Liver (tissue), 9 donors: ENCODE measurements around the gene TRIM6. TPM values are rescaled to one million over a fixed set of nuclear protein-coding genes. Genes with fewer than 3 reads are reported as not detected.

ENCODE experiments used
- DNase-seq: peaks from one replicate; pipeline ENCODE4 v3.0.0-alpha.2; 2017; ENCODE audit warnings: low spot score
- H3K27ac ChIP-seq, 2 donors: one replicate each; pipeline ENCODE4 v1.7.0; 2013; ENCODE audit warnings: inconsistent platforms in 2 of 2, low read length in 2 of 2, control low read depth in 1 of 2, low read depth in 1 of 2, mild to moderate bottlenecking in 1 of 2
- H3K27me3 ChIP-seq, 4 donors: one replicate each; pipeline versions ENCODE4 v1.6.1 to v1.7.0; 2013; ENCODE audit warnings: low read length in 3 of 4, inconsistent platforms in 1 of 4, mild to moderate bottlenecking in 1 of 4, moderate library complexity in 1 of 4; ENCODE audit not compliant: control insufficient read depth in 4 of 4, insufficient read depth in 4 of 4
- H3K36me3 ChIP-seq, 4 donors: one replicate each; pipeline versions ENCODE4 v1.6.1 to v1.7.0; 2013; ENCODE audit warnings: low read length in 3 of 4, mild to moderate bottlenecking in 3 of 4, low read depth in 1 of 4, moderate library complexity in 1 of 4; ENCODE audit not compliant: control insufficient read depth in 4 of 4, insufficient read depth in 3 of 4
- H3K4me1 ChIP-seq, 4 donors: one replicate each; pipeline versions ENCODE4 v1.6.1 to v1.7.0; 2013; ENCODE audit warnings: low read length in 3 of 4, mild to moderate bottlenecking in 3 of 4, moderate library complexity in 1 of 4; ENCODE audit not compliant: control insufficient read depth in 4 of 4, insufficient read depth in 4 of 4
- H3K4me3 ChIP-seq, 3 donors: one replicate each; pipeline versions ENCODE4 v1.6.1 to v1.7.0; 2013; ENCODE audit warnings: low read length in 3 of 3, control low read depth in 1 of 3, low read depth in 1 of 3, mild to moderate bottlenecking in 1 of 3
- H3K9ac ChIP-seq, 2 donors: one replicate each; pipeline ENCODE4 v1.7.0; 2013; ENCODE audit warnings: low read length in 2 of 2, mild to moderate bottlenecking in 2 of 2, moderate library complexity in 2 of 2, control low read depth in 1 of 2, low read depth in 1 of 2
- H3K9me3 ChIP-seq, 4 donors: one replicate each; pipeline versions ENCODE4 v1.6.1 to v1.7.0; 2013; ENCODE audit warnings: low read length in 3 of 4; ENCODE audit not compliant: control insufficient read depth in 4 of 4
- ATF3 ChIP-seq: IDR thresholded peaks from 2 replicates; pipeline ENCODE4 v1.6.1; 2016; ENCODE audit warnings: antibody characterized with exemption
- CTCF ChIP-seq: fragments of 150-350 bp; IDR thresholded peaks from 2 replicates; pipeline ENCODE4 v1.5.1; 2017; ENCODE audit warnings: improper control_type of control experiment, low read depth, low read length; ENCODE audit not compliant: missing input control
- EGR1 ChIP-seq, 2 donors: IDR thresholded peaks; 2 replicates each; pipeline ENCODE4 v1.6.1; 2016 to 2018; ENCODE audit warnings: antibody characterized with exemption in 2 of 2, low read depth in 2 of 2
- FOXA2 ChIP-seq: IDR thresholded peaks from 2 replicates; pipeline ENCODE4 v1.6.1; 2016; ENCODE audit warnings: antibody characterized with exemption
- GABPA ChIP-seq, 2 donors: IDR thresholded peaks in 1 of 2; conservative IDR thresholded peaks in 1 of 2; 2 replicates each; pipeline ENCODE4 v1.6.1; 2016; ENCODE audit warnings: antibody characterized with exemption in 2 of 2, mild to moderate bottlenecking in 1 of 2, moderate library complexity in 1 of 2
- HNF4A ChIP-seq, 2 donors: conservative IDR thresholded peaks; 2 replicates each; pipeline ENCODE4 v1.6.1; 2016; ENCODE audit warnings: antibody characterized with exemption in 2 of 2, mild to moderate bottlenecking in 2 of 2
- HNF4G ChIP-seq: IDR thresholded peaks from 2 replicates; pipeline ENCODE4 v1.6.1; 2016; ENCODE audit warnings: antibody characterized with exemption
- JUND ChIP-seq, 2 donors: IDR thresholded peaks; 2 replicates each; pipeline ENCODE4 v1.6.1; 2016; ENCODE audit warnings: antibody characterized with exemption in 2 of 2
- MAX ChIP-seq: IDR thresholded peaks from 2 replicates; pipeline ENCODE4 v1.6.1; 2016; ENCODE audit warnings: antibody characterized with exemption
- NR2F2 ChIP-seq: IDR thresholded peaks from 2 replicates; pipeline ENCODE4 v1.6.1; 2016; ENCODE audit warnings: antibody characterized with exemption
- RAD21 ChIP-seq, 2 donors: IDR thresholded peaks; 2 replicates each; pipeline ENCODE4 v1.6.1; 2016; ENCODE audit warnings: antibody characterized with exemption in 2 of 2, mild to moderate bottlenecking in 2 of 2
- REST ChIP-seq: IDR thresholded peaks from 2 replicates; pipeline ENCODE4 v1.6.1; 2016; ENCODE audit warnings: antibody characterized with exemption, mild to moderate bottlenecking
- RXRA ChIP-seq, 2 donors: IDR thresholded peaks; 2 replicates each; pipeline ENCODE4 v1.6.1; 2017 to 2018; ENCODE audit warnings: antibody characterized with exemption in 2 of 2, mild to moderate bottlenecking in 1 of 2
- SP1 ChIP-seq: IDR thresholded peaks from 2 replicates; pipeline ENCODE4 v1.6.1; 2018; ENCODE audit warnings: antibody characterized with exemption, mild to moderate bottlenecking
- TAF1 ChIP-seq: conservative IDR thresholded peaks from 2 replicates; pipeline ENCODE4 v1.6.1; 2016; ENCODE audit warnings: antibody characterized with exemption, mild to moderate bottlenecking
- YY1 ChIP-seq: IDR thresholded peaks from 2 replicates; pipeline ENCODE4 v1.6.1; 2016; ENCODE audit warnings: antibody characterized with exemption, mild to moderate bottlenecking
- ZBTB33 ChIP-seq: IDR thresholded peaks from 2 replicates; pipeline ENCODE4 v1.6.1; 2016; ENCODE audit warnings: antibody characterized with exemption
- WGBS: extraction: QIAGEN DNeasy Blood & Tissue Kit; methylation state at CpG from one replicate; pipeline ENCODE4 v1.1.7; 2013; 5-methylcytosine and 5-hydroxymethylcytosine counted together
- polyA plus RNA-seq, 2 donors: library from polyadenylated mRNA; stranded (reverse) in 1 of 2; unstranded in 1 of 2; fragments of 200-250 nt in 1 of 2; fragments of >200 nt in 1 of 2; fragmentation: Nextera tagmentation in 1 of 2; extraction: Ambion mirVana in 1 of 2; gene quantifications; one replicate each; pipeline versions ENCODE4 v1.2.1 to v1.2.3, GENCODE V29; 2013 to 2015
- total RNA-seq, 2 donors: library from RNA; depleted of rRNA; stranded (reverse); fragments of >200 nt; gene quantifications; one replicate each; pipeline ENCODE4 v1.2.3, GENCODE V29; 2014
- donor health status: healthy.
- donor health status: healthy.
- donor health status: healthy.
- donor health status: healthy.
- donor health status: healthy.

TRIM6 gene
- total and polyA plus RNA-seq, 4 donors, result 0.39 to 5.3 (median 0.58) TPM

- TF ChIP-seq EGR1 (IDR thresholded peaks at IDR 0.05; ENCODE audit: low read depth in 2 of 2) (no peak), RXRA (IDR thresholded peaks at IDR 0.05) (no peak), CTCF (no peak), FOXA2 (no peak), ZBTB33 (no peak), YY1 (no peak), MAX (no peak), JUND (IDR thresholded peaks at IDR 0.05) (no peak), GABPA (IDR thresholded peaks at IDR 0.05 in 1 of 2, conservative IDR thresholded peaks at IDR 0.05 in 1 of 2) (no peak), ATF3 (no peak), SP1 (no peak), RAD21 (IDR thresholded peaks at IDR 0.05) (no peak), HNF4A (conservative IDR thresholded peaks at IDR 0.05) (no peak), NR2F2 (no peak), HNF4G (no peak), TAF1 (no peak)
- H3K4me1 ChIP-seq, result no peaks in the 10 kb centered on the region
- no peak for DNase-seq
- no peaks in the 10 kb centered on the region for H3K27me3 ChIP-seq
- no peak overlapping the region for H3K9ac ChIP-seq
- H3K9me3 ChIP-seq, result no peaks in the 10 kb centered on the region
- no peaks in the 10 kb centered on the region for H3K36me3 ChIP-seq
- no peak overlapping the region for H3K4me3 ChIP-seq
- 62% methylated on average over 1 of the region's 1 CpG for WGBS
- H3K27ac ChIP-seq, result no peak overlapping the region
Measured at GRCh38 chr11:5564259-5565019, 32.0 kb upstream of the TRIM6 start.

GRCh38 chr11:5574654-5575053 lies 21.8 kb upstream of the TRIM6 start:
- Histone ChIP-seq H3K9me3 (no peaks in the 10 kb centered on the region), H3K4me3 (no peak overlapping the region), H3K9ac (no peak overlapping the region), H3K36me3 (no peaks in the 10 kb centered on the region), H3K27me3 (no peaks in the 10 kb centered on the region), H3K4me1 (no peaks in the 10 kb centered on the region), H3K27ac (no peak overlapping the region)
- TF ChIP-seq FOXA2, result no peak
- no peak for TF ChIP-seq ZBTB33
- no peak for TF ChIP-seq HNF4A (conservative IDR thresholded peaks at IDR 0.05)
- TF ChIP-seq RAD21 (IDR thresholded peaks at IDR 0.05), result no peak
- no peak for TF ChIP-seq SP1
- no peak for TF ChIP-seq JUND (IDR thresholded peaks at IDR 0.05)
- no peak for TF ChIP-seq REST
- TF ChIP-seq HNF4G, result no peak
- WGBS, result 91% methylated on average over 2 of the region's 2 CpGs
- DNase-seq, result no peak
